Epithelial cell of proximal tubule (primary cell): ENCODE data around the gene CBX4. TPM values are rescaled to one million over a fixed set of nuclear protein-coding genes. Genes with fewer than 3 reads are reported as not detected.

ENCODE experiments used
- DNase-seq: peaks from one replicate; pipeline ENCODE4 v3.0.0-alpha.2; 2011; ENCODE audit warnings: low read depth
- H3K4me3 ChIP-seq: 2 replicates; pipeline ENCODE4 v1.5.1; 2011; ENCODE audit warnings: low read depth, mild to moderate bottlenecking, low read length
- total RNA-seq: library from RNA; depleted of rRNA; stranded (reverse); fragments of >200 nt; gene quantifications from 2 replicates; pipeline ENCODE4 v1.2.3, GENCODE V29; 2015
- TF ChIP-seq, protein P1 (sequence below): conservative IDR thresholded peaks from 2 replicates; pipeline ENCODE4 v1.5.1; 2012; ENCODE audit warnings: low read depth, mild to moderate bottlenecking, low read length

CBX4 gene
- total RNA-seq, 1 donor from 2014 or later: 4.8 TPM

DNA sequence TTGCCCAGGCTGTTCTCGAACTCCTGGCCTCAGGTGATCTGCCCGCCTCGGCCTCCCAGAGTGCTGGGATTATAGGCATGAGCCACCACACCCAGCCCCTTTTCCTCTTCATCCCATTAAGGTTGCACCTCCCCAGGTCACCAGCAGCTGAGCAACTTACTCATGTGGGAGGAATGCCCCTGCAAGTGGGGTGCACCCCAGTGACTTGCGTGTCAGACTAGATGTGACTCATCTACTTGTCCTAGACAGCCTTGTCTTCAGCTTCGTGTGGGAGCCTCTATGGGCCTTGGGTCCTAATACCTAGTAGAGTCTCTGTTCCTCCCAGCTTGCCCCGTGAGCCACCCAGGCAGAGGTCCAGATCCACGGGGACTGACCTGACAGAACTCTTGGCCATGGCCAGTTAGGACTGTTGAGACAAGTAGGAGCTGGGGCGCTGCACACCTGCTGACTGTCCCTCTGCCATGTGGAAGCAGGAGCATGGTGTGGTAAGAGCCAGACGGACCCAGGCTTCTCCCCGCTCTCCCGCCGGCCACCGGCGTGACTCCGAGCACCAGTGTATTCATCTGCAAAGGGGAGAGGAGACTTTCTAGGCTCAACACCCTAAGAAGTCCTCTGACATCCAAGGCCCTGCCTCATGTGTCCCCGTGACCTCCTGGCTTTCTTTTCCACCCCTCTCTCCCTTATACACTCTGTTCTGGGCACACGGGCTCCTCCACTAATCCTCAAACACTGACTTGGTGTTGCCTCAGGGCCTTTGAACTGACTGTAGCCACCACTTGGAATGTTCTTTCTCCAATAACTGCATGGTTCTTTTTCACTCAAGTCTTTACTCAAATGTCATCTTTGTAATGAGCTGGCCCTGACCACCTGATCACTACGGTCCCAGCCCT lies 11.6 kb upstream of the CBX4 start:
- no peak for DNase-seq
- H3K4me3 ChIP-seq: no peak overlapping the region

DNA sequence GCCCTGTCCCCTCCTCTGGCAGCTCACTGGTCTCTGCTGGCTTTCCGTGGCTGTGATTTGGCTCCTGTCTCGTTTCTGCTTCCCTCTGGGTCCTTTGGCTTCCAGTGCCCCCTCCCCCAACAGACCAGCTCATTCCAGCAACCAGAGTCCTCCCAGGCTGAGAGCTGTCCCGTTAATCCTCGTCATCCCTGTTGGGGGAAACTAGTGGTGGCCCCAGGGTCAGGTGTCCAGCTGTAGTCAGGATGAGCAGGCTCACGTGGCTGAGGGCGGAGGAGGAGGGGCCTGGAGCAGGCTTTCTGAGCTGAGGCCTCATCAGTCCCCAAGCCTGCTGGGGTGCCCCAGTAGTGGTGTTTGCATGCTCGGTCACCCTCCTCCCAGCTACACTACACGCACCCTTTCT lies 10.7 kb upstream of the CBX4 start:
- TF ChIP-seq, protein P1, sequence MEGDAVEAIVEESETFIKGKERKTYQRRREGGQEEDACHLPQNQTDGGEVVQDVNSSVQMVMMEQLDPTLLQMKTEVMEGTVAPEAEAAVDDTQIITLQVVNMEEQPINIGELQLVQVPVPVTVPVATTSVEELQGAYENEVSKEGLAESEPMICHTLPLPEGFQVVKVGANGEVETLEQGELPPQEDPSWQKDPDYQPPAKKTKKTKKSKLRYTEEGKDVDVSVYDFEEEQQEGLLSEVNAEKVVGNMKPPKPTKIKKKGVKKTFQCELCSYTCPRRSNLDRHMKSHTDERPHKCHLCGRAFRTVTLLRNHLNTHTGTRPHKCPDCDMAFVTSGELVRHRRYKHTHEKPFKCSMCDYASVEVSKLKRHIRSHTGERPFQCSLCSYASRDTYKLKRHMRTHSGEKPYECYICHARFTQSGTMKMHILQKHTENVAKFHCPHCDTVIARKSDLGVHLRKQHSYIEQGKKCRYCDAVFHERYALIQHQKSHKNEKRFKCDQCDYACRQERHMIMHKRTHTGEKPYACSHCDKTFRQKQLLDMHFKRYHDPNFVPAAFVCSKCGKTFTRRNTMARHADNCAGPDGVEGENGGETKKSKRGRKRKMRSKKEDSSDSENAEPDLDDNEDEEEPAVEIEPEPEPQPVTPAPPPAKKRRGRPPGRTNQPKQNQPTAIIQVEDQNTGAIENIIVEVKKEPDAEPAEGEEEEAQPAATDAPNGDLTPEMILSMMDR: no peak
- no peak overlapping the region for H3K4me3 ChIP-seq
- no peak for DNase-seq

More for the DNA sequence above, 11.6 kb upstream of the CBX4 start:
- TF ChIP-seq, protein P1: no peak

DNA sequence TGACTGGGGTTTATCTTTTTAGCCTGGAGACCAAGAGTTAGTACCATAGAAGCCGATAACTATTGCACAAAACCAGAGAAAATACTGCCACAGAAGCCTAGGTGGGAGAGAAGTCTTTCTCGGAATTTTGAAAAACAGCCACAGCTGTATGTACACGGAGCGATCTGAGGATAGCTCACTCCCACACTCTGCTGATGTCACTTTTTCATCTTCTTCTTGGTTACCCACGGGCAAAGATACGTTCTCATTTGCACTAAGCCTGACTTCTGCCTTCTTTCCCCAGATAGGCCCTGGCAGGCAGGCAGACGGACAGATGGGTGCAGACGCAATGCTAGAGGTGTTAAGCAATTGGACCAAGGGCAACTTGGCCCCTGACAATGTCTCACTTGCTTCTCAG lies 9.1 kb upstream of the CBX4 start:
- H3K4me3 ChIP-seq: no peak overlapping the region
- TF ChIP-seq, protein P1: no peak
- DNase-seq: no peak

DNA sequence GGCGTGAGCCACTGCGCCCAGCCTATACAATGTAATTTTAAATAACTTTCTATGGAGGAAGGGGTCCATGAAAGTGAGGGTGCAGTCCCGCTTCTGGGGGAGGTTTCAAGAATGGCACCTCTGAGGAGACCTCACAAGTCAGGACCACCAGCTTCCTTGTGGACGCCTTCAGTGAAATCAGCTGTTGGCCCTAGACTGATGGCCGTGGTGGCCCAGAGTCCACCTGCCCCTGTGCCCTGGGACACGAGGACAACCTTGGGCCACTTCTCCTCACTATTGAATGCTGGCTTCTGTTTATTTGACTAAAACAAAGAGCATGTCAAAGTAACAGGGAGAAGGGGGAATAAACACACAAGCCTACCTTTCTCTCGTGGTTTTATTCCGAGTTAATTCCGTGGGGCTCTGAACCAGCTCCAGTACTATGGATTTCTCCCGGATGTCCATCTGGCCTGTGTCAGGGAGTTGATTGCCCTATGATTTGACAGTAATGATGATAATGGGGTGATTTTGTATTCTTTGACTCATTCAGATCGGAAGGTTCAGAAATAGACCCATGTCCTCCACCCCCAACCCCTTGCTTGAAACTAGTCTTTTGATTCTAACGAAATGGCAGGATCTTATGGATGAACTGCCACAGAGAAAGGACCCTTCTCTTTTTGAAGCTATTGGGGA lies 8.6 kb upstream of the CBX4 start:
- TF ChIP-seq, protein P1: no peak
- H3K4me3 ChIP-seq: no peak overlapping the region
- DNase-seq: no peak

DNA sequence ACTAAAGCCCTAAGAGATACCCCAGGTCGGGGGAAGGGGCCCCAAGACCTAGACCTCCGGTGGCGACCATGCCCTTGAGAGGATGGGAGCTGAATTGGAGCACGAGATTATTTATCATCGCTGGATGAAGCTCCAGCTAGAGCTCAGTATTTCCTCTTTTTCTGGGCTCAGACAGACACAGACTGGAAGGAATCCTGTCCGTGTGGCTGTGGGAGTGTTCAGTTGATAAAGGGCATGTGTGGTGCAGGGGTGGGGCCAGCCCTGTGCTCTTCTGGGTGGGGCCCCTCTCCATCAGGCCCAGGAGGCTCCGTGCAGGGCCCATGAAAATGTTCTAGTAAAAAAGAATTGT lies 6.3 kb upstream of the CBX4 start:
- no peak overlapping the region for H3K4me3 ChIP-seq
- TF ChIP-seq, protein P1: no peak
- DNase-seq: no peak

DNA sequence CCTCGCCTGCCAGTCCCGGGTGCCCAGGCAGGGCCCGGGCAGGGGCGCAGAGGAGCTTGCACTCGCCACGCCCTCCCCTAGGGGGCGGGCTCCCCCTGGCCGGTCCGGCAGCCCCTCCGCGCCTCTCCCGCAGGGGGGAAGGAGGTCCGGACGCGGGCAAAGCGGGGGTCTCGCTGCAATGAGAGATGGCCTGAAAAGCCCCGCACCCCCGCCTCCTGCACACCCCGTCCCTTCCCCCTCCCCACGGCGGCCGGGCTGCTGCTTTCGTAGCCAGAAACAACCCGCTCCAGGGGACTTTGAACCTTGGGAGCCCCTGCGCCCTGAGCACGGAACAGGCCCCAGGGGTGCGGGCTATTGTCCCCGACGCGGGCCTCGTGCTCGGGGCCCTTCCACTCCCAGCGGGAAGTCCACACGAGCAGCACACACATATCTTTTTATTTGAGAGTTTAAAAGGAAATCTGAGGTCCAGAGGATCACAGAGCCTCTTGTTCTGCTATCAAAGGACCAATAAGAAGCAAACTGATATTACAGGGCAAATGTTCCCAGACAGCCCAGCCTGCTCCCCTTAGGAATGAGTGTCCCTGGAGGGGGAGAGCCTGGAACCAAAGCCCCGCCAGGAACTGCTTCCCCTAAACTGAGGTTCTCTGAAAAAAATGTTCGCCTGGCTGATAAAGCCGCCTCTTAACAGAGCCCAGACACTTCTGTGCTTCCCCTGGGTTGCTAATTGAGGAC lies 5.8 kb upstream of the CBX4 start:
- peak overlapping the region; percentile 62 for H3K4me3 ChIP-seq
- DNase-seq: no peak
- TF ChIP-seq, protein P1: peak; percentile 63
